ENCODE measurements around the gene CRYBA4.

Gene CRYBA4

GRCh38 chr22:26616650-26617049 is 5.1 kb upstream of the CRYBA4 start:
- ATAC-seq (ENCODE audit: insufficient read depth, low read depth) (no peak), DNase-seq (no peak)
- Histone ChIP-seq H3K9ac (ENCODE audit: low read depth, low read length) (no peak overlapping the region), H3K4me2 (ENCODE audit: insufficient read depth, low read length) (no peak overlapping the region), H3K36me3 (ENCODE audit: insufficient read depth, low read length) (no peaks in the 10 kb centered on the region), H4K20me1 (ENCODE audit: insufficient read depth, low read length) (no peaks in the 10 kb centered on the region), H3K27ac (ENCODE audit: low read length) (no peak overlapping the region), H3K4me1 (ENCODE audit: insufficient read depth, low read length) (no peaks in the 10 kb centered on the region), H3K4me3 (ENCODE audit: low read depth in 1 of 2, low read length in 2 of 2) (no peak overlapping the region), H3K79me2 (ENCODE audit: insufficient read depth, low read length) (no peaks in the 10 kb centered on the region), H2AFZ (ENCODE audit: low read depth, low read length) (no peak overlapping the region), H3K9me3 (ENCODE audit: insufficient read depth, low read length, severe bottlenecking) (no peaks in the 10 kb centered on the region), H3K27me3 (ENCODE audit: insufficient read depth, low read length, poor library complexity) (no peaks in the 10 kb centered on the region)
- TF ChIP-seq CTCF (IDR thresholded peaks at IDR 0.05; ENCODE audit: borderline replicate concordance, extremely low read depth, low read length, poor library complexity, severe bottlenecking) (no peak), EZH2 (IDR thresholded peaks at IDR 0.05; ENCODE audit: borderline replicate concordance, low read depth, low read length, severe bottlenecking) (no peak)

DNA sequence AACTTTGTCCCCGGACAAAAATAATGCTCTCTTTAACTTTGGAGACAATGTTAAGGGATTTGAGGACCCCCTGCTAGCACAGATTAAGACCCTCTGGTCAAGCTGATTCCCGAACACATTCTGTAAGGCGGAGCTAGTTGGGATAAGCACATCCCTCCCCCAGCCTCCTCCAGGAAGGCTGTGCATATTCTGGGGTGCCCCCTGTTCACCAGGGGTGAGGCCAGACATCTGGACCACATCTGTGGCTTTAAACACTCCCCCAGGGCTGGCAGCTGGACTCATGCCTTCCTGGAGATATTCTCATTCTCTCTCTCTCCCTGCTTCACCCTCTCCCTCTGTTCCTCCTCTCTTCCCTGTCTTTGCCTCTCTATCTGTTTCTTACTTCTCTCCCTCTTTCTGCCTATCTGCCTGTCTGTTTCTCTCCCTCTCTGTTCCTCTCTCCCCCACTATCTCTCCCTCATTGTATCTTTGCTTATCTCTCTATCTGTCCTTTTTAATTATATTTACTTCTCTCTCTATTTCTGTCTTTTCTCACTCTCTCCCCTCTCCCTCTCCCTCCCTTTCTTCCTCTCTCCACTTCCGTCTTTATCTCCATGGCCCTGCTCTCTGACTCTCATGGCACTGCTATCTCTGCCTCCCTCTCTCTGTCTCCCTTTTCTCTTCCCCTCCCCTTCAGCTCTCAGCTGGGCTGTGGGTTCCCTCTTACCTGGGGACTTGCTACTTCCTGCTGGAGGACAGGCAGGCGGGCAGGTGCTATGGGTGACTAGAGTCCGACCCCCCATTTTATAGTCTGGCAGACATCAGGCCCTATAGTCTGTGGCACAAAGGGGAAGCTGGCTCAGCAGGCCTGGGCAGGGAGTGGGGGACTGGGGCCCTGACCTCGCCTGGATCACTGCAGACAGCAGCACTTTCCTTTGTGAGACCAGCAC is 4.2 kb upstream of the CRYBA4 start, which contains the start of gene CRYBB1:
CRYBB1 (minus strand) TSS at position 757 of the 929 bp plus-strand sequence. CDS start 1,708 bp downstream, outside the sequence.
- Histone ChIP-seq H3K79me2 (ENCODE audit: insufficient read depth, low read length) (no peaks in the 10 kb centered on the region), H4K20me1 (ENCODE audit: insufficient read depth, low read length) (no peaks in the 10 kb centered on the region), H3K9me3 (ENCODE audit: insufficient read depth, low read length, severe bottlenecking) (no peaks in the 10 kb centered on the region), H3K27ac (ENCODE audit: low read length) (no peak within 1 kb of the TSS), H3K36me3 (ENCODE audit: insufficient read depth, low read length) (no peaks in the 10 kb centered on the region), H2AFZ (ENCODE audit: low read depth, low read length) (no peak within 1 kb of the TSS), H3K4me2 (ENCODE audit: insufficient read depth, low read length) (no peak within 1 kb of the TSS), H3K9ac (ENCODE audit: low read depth, low read length) (no peak within 1 kb of the TSS), H3K4me1 (ENCODE audit: insufficient read depth, low read length) (no peaks in the 10 kb centered on the region), H3K4me3 (ENCODE audit: low read depth in 1 of 2, low read length in 2 of 2) (no peak within 1 kb of the TSS), H3K27me3 (ENCODE audit: insufficient read depth, low read length, poor library complexity) (no peaks in the 10 kb centered on the region)
- TF ChIP-seq EZH2 (IDR thresholded peaks at IDR 0.05; ENCODE audit: borderline replicate concordance, low read depth, low read length, severe bottlenecking) = no peak
- no peak for TF ChIP-seq CTCF (IDR thresholded peaks at IDR 0.05; ENCODE audit: borderline replicate concordance, extremely low read depth, low read length, poor library complexity, severe bottlenecking)
- no peak for DNase-seq
- ATAC-seq (ENCODE audit: insufficient read depth, low read depth) = no peak

- H3K9me3 ChIP-seq (ENCODE audit: insufficient read depth, low read length, severe bottlenecking) = no peaks in the 10 kb centered on the region
- no peak for DNase-seq
- TF ChIP-seq CTCF (IDR thresholded peaks at IDR 0.05; ENCODE audit: borderline replicate concordance, extremely low read depth, low read length, poor library complexity, severe bottlenecking) (no peak), EZH2 (IDR thresholded peaks at IDR 0.05; ENCODE audit: borderline replicate concordance, low read depth, low read length, severe bottlenecking) (no peak)
- no peaks in the 10 kb centered on the region for H3K4me1 ChIP-seq (ENCODE audit: insufficient read depth, low read length)
- no peaks in the 10 kb centered on the region for H3K79me2 ChIP-seq (ENCODE audit: insufficient read depth, low read length)
- no peaks in the 10 kb centered on the region for H3K36me3 ChIP-seq (ENCODE audit: insufficient read depth, low read length)
- H3K9ac ChIP-seq (ENCODE audit: low read depth, low read length) = no peak overlapping the region
- no peak overlapping the region for H2AFZ ChIP-seq (ENCODE audit: low read depth, low read length)
- H3K27me3 ChIP-seq (ENCODE audit: insufficient read depth, low read length, poor library complexity) = no peaks in the 10 kb centered on the region
- ATAC-seq (ENCODE audit: insufficient read depth, low read depth) = no peak
- no peak overlapping the region for H3K27ac ChIP-seq (ENCODE audit: low read length)
- H3K4me3 ChIP-seq (ENCODE audit: low read depth in 1 of 2, low read length in 2 of 2) = no peak overlapping the region
- H3K4me2 ChIP-seq (ENCODE audit: insufficient read depth, low read length) = no peak overlapping the region
- no peaks in the 10 kb centered on the region for H4K20me1 ChIP-seq (ENCODE audit: insufficient read depth, low read length)
Observed at GRCh38 chr22:26618455-26618854, 3.3 kb upstream of the CRYBA4 start.

Measured in DND-41 (cell line).